Glomerular endothelial cell (primary cell): ENCODE data around the gene NUP107. TPM values are rescaled to one million over a fixed set of nuclear protein-coding genes. Genes with fewer than 3 reads are reported as not detected.

Source experiments
- DNase-seq: peaks from one replicate; pipeline ENCODE4 v3.0.0-alpha.2; 2011; ENCODE audit warnings: low read depth, low spot score; ENCODE audit errors: extremely low read depth
- total RNA-seq: library from RNA; depleted of rRNA; stranded (reverse); fragments of >200 nt; gene quantifications from 2 replicates; pipeline ENCODE4 v1.2.3, GENCODE V29; 2015

The NUP107 gene
- total RNA-seq, 1 donor from 2014 or later = 24.4 TPM

DNA sequence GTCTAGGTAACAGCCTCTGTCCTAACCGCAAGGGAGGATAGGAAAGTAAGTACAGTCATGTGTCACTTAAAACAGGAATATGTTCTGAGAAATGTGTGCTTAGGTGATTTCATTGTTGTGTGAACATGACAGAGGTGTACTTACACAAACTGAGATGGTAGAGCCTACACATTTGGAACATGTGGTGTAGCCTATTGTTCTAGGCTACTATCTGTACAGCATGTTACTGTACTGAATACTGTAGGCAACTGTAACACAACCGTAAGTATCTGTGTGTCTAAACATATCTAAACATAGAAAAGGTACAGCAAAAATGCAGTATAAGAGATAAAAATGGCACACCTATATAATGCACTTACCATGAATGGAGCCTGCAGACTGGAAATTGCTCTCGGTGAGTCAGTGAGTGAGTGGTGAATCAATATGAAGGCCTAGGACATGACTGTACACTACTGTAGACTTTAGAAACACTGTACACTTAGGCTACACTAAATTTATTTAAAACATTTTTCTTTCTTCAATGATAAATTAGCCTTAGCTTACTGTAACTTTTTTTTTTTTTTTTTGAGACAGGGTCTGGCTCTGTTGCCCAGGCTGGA lies 108.0 kb downstream of the NUP107 start:
- no peak for DNase-seq

Other genes starting within 250 kb of the NUP107 start
- 262 and 301 TPM in 2 replicates for gene RAP1B, start 76.1 kb upstream of the NUP107 start, total RNA-seq
- gene SLC35E3, start 59.2 kb downstream of the NUP107 start, total RNA-seq = 1.1 and 6.6 TPM in 2 replicates
- 197 and 246 TPM in 2 replicates for gene MDM2, start 121.2 kb downstream of the NUP107 start, total RNA-seq
- 2.0 and 4.4 TPM in 2 replicates for gene CPM, start 246.2 kb downstream of the NUP107 start, total RNA-seq